Breast epithelium (tissue), 4 donors: Measurements from ENCODE around the gene PHF19. TPM values are rescaled to one million over a fixed set of nuclear protein-coding genes. Genes with fewer than 3 reads are reported as not detected.

ENCODE experiments used
- DNase-seq, 2 donors: peaks; one replicate each; pipeline ENCODE4 v3.0.0-alpha.2; 2019; ENCODE audit warnings: low spot score in 2 of 2
- H3K27ac ChIP-seq, 2 donors: fragments of 200-600 bp; sonication (generic) in 1 of 2; one replicate each; pipeline ENCODE4 v1.5.1; 2016 to 2019; ENCODE audit warnings: mild to moderate bottlenecking in 1 of 2
- H3K27me3 ChIP-seq, 2 donors: fragments of 200-600 bp; sonication (generic) in 1 of 2; one replicate each; pipeline versions ENCODE4 v1.5.1 to v1.6.0; 2017 to 2019; ENCODE audit warnings: control low read depth in 1 of 2, mild to moderate bottlenecking in 1 of 2
- H3K36me3 ChIP-seq: fragments of 200-600 bp; one replicate; pipeline ENCODE4 v1.5.1; 2019
- H3K4me1 ChIP-seq, 2 donors: fragments of 200-600 bp; sonication (generic); one replicate each; pipeline ENCODE4 v1.5.1; 2016 to 2019; ENCODE audit warnings: control low read depth in 1 of 2
- H3K4me3 ChIP-seq, 3 donors: fragments of 200-600 bp; sonication (generic); 1 replicate in 2 of 3; 2 replicates in 1 of 3; pipeline ENCODE4 v1.5.1; 2016 to 2019; ENCODE audit warnings: mild to moderate bottlenecking in 3 of 3, moderate library complexity in 2 of 3
- H3K9me3 ChIP-seq, 2 donors: fragments of 200-600 bp; sonication (generic) in 1 of 2; one replicate each; pipeline ENCODE4 v1.5.1; 2016 to 2019; ENCODE audit warnings: control low read depth in 1 of 2
- CTCF ChIP-seq, 3 donors: fragments of 450-650 bp; IDR thresholded peaks; one replicate each; pipeline ENCODE4 v1.5.1; 2016 to 2017; ENCODE audit warnings: antibody characterized with exemption in 3 of 3, mild to moderate bottlenecking in 3 of 3, moderate library complexity in 3 of 3
- POLR2A ChIP-seq: fragments of 450-650 bp; IDR thresholded peaks from one replicate; pipeline ENCODE4 v1.6.1; 2016; ENCODE audit warnings: antibody characterized with exemption, mild to moderate bottlenecking, moderate library complexity
- POLR2AphosphoS5 ChIP-seq, 3 donors: sonication (generic); formaldehyde crosslinking; IDR thresholded peaks; one replicate each; pipeline ENCODE4 v1.6.1; 2017; ENCODE audit warnings: antibody characterized with exemption in 3 of 3
- intact Hi-C: fragments of 100-400 bp; cut with DNase I; formaldehyde crosslinking; loops from one replicate; pipeline ENCODE4 v1.15.1; 2023; ENCODE audit warnings: low total_unique reads
- total RNA-seq, 3 donors: library from RNA; depleted of rRNA; stranded (reverse); fragments of >200 nt; gene quantifications; one replicate each; pipeline ENCODE4 v1.1.0, GENCODE V29; 2016

The PHF19 gene
- total RNA-seq, 3 donors from 2014 or later: 16.5 to 33.1 (median 19.0) TPM

GRCh38 chr9:120912958-120913646 lies 36.1 kb upstream of the PHF19 start:
- Histone ChIP-seq H3K27ac (no peak overlapping the region), H3K4me3 (no peak overlapping the region), H3K36me3 (no peaks in the 10 kb centered on the region), H3K9me3 (no peaks in the 10 kb centered on the region), H3K4me1 (no peaks in the 10 kb centered on the region), H3K27me3 (no peaks in the 10 kb centered on the region)
- DNase-seq: no peak
- TF ChIP-seq CTCF (IDR thresholded peaks at IDR 0.05): no peak
- TF ChIP-seq POLR2A: no peak
- no peak for TF ChIP-seq POLR2AphosphoS5 (IDR thresholded peaks at IDR 0.05)
- intact Hi-C loops: no loop called here

- intact Hi-C loops: no loop called here
- no peaks in the 10 kb centered on the region for H3K27me3 ChIP-seq
- no peaks in the 10 kb centered on the region for H3K36me3 ChIP-seq
- DNase-seq: no peak
- no peaks in the 10 kb centered on the region for H3K9me3 ChIP-seq
- TF ChIP-seq POLR2A (no peak), POLR2AphosphoS5 (IDR thresholded peaks at IDR 0.05) (no peak), CTCF (IDR thresholded peaks at IDR 0.05) (no peak)
- H3K4me1 ChIP-seq: no peaks in the 10 kb centered on the region
- H3K4me3 ChIP-seq: no peak overlapping the region
- H3K27ac ChIP-seq: no peak overlapping the region
Measured at GRCh38 chr9:120911295-120911837, 34.4 kb upstream of the PHF19 start.

GRCh38 chr9:120910643-120911042 lies 33.7 kb upstream of the PHF19 start:
- no peaks in the 10 kb centered on the region for H3K4me1 ChIP-seq
- no peaks in the 10 kb centered on the region for H3K27me3 ChIP-seq
- H3K9me3 ChIP-seq: no peaks in the 10 kb centered on the region
- H3K4me3 ChIP-seq: no peak overlapping the region
- H3K36me3 ChIP-seq: no peaks in the 10 kb centered on the region
- TF ChIP-seq CTCF (IDR thresholded peaks at IDR 0.05) (no peak), POLR2A (no peak), POLR2AphosphoS5 (IDR thresholded peaks at IDR 0.05) (no peak)
- no peak overlapping the region for H3K27ac ChIP-seq
- DNase-seq: no peak
- intact Hi-C loops: no loop called here

- H3K36me3 ChIP-seq: no peaks in the 10 kb centered on the region
- intact Hi-C loops: no loop called here
Measured at GRCh38 chr9:120909904-120910303, 32.9 kb upstream of the PHF19 start.

More at GRCh38 chr9:120909904-120910303, 32.9 kb upstream of the PHF19 start:
- H3K4me3 ChIP-seq: no peak overlapping the region
- no peaks in the 10 kb centered on the region for H3K27me3 ChIP-seq
- no peaks in the 10 kb centered on the region for H3K9me3 ChIP-seq
- no peak for DNase-seq
- no peak overlapping the region for H3K27ac ChIP-seq
- no peaks in the 10 kb centered on the region for H3K4me1 ChIP-seq
- no peak for TF ChIP-seq POLR2AphosphoS5 (IDR thresholded peaks at IDR 0.05)
- TF ChIP-seq POLR2A: no peak
- no peak for TF ChIP-seq CTCF (IDR thresholded peaks at IDR 0.05)
